SK-N-SH treated with all-trans-retinoic acid at 6 μM for 48 hours (cell line): ENCODE results near the gene PAOX.

Experiments
- BACH2 ChIP-seq: fragments of 250-450 bp; sonication (Bioruptor Pico); IDR thresholded peaks from 2 replicates; pipeline ENCODE4 v1.9.0; 2021; ENCODE audit warnings: mild to moderate bottlenecking, borderline replicate concordance
- GLIS3 ChIP-seq: fragments of 250-450 bp; sonication (Bioruptor Pico); IDR thresholded peaks from 2 replicates; pipeline ENCODE4 v1.5.0; 2020; ENCODE audit warnings: mild to moderate bottlenecking, moderate library complexity
- OSR1 ChIP-seq: fragments of 250-450 bp; sonication (Bioruptor Pico); IDR thresholded peaks from 2 replicates; pipeline ENCODE4 v1.8.0; 2022; ENCODE audit warnings: moderate library complexity, mild to moderate bottlenecking, inconsistent platforms
- TCF4 ChIP-seq: fragments of 250-450 bp; sonication (Bioruptor Pico); IDR thresholded peaks from 2 replicates; pipeline ENCODE4 v1.8.0; 2021; ENCODE audit warnings: mild to moderate bottlenecking, moderate library complexity, borderline replicate concordance
- ZNF565 ChIP-seq: fragments of 450-650 bp; formaldehyde crosslinking; conservative IDR thresholded peaks from 2 replicates; pipeline ENCODE4 v1.5.0; 2020; ENCODE audit warnings: low read depth, mild to moderate bottlenecking, moderate library complexity
- ZNF70 ChIP-seq: fragments of 450-650 bp; formaldehyde crosslinking; IDR thresholded peaks from 2 replicates; pipeline ENCODE4 v1.5.0; 2020; ENCODE audit warnings: mild to moderate bottlenecking, moderate library complexity
- ZNF8 ChIP-seq: fragments of 450-650 bp; formaldehyde crosslinking; IDR thresholded peaks from 2 replicates; pipeline ENCODE4 v1.5.0; 2020; ENCODE audit warnings: mild to moderate bottlenecking, moderate library complexity
- TF ChIP-seq, protein P1 (sequence below): fragments of 250-450 bp; sonication (Bioruptor Pico); IDR thresholded peaks from 2 replicates; pipeline ENCODE4 v1.8.0; 2021; ENCODE audit warnings: low read depth, mild to moderate bottlenecking, moderate library complexity, borderline replicate concordance

DNA sequence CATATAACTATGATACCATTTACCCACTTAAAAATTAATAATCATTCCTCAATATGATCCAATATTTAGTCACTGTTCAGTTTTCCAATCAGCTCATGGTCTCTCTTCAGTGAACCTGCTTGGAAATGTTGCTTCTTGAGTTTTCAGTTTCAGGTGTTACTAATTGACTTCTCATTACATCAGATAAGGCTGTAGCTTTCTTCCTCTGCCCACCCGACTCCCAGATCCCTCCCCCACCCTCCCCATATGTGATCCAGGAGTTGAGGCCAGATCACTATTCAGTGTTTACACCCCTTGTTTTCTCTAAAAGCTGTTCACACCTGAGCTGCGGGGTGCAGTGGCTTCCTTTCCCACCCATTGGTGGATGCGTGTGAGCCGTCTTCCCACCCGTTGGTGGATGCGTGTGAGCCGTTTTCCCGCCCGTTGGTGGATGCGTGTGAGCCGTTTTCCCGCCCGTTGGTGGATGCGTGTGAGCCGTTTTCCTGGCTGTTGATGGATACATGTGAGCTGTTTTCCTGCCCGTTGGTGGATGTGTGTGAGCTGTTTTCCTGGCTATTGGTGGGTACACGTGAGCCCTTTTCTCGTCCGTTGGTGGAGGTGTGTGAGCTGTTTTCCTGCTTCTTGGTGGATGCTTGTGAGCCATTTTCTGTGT lies 11.7 kb downstream of the PAOX start:
- TF ChIP-seq ZNF70 (CRISPR knock-in tag) (no peak), ZNF565 (no peak), GLIS3 (CRISPR knock-in tag) (no peak), OSR1 (CRISPR knock-in tag) (no peak), ZNF8 (CRISPR knock-in tag) (no peak), TCF4 (CRISPR knock-in tag) (no peak), BACH2 (CRISPR knock-in tag) (no peak)
- TF ChIP-seq, protein P1, sequence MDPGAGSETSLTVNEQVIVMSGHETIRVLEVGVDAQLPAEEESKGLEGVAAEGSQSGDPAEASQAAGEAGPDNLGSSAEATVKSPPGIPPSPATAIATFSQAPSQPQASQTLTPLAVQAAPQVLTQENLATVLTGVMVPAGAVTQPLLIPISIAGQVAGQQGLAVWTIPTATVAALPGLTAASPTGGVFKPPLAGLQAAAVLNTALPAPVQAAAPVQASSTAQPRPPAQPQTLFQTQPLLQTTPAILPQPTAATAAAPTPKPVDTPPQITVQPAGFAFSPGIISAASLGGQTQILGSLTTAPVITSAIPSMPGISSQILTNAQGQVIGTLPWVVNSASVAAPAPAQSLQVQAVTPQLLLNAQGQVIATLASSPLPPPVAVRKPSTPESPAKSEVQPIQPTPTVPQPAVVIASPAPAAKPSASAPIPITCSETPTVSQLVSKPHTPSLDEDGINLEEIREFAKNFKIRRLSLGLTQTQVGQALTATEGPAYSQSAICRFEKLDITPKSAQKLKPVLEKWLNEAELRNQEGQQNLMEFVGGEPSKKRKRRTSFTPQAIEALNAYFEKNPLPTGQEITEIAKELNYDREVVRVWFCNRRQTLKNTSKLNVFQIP (CRISPR knock-in tag), result no peak
